Omental fat pad (tissue), 4 donors: ENCODE data around the gene ATP9A. TPM values are rescaled to one million over a fixed set of nuclear protein-coding genes. Genes with fewer than 3 reads are reported as not detected.

Experiments
- ATAC-seq: fragments of 150-250 bp; one replicate; pipeline ENCODE4 v1.9.1; 2016; ENCODE audit warnings: mild to moderate bottlenecking, moderate library complexity; ENCODE audit not compliant: low FRiP score
- DNase-seq: peaks from one replicate; pipeline ENCODE4 v3.0.0-alpha.2; 2019; ENCODE audit warnings: low spot score
- total RNA-seq, 4 donors: library from RNA; depleted of rRNA; stranded (reverse); fragments of >200 nt; gene quantifications; one replicate each; pipeline ENCODE4 v1.1.0, GENCODE V29; 2016
- TF ChIP-seq, protein P1 (sequence below), 3 donors: fragments of 450-650 bp; IDR thresholded peaks; one replicate each; pipeline ENCODE4 v1.5.1; 2016 to 2017; ENCODE audit warnings: antibody characterized with exemption in 3 of 3, mild to moderate bottlenecking in 3 of 3, moderate library complexity in 2 of 3

The ATP9A gene
- total RNA-seq, 4 donors from 2014 or later: 16.7 to 129 (median 55.0) TPM

DNA sequence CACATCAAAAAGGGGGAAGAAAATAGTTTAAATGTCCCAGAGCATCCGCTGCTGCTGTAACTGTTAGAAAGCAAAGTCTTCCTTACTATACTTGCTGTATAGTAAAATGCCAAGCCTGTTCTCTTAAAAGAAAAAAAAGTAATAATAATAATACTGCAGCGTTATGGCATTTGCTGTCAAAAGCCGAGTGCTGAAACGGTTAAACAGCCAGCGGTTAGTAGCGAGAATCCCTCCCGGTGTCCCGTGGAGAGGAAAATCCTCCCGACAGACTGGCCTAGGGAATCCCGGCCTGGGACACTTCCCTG, 206.2 kb downstream of the ATP9A start:
- TF ChIP-seq, protein P1, sequence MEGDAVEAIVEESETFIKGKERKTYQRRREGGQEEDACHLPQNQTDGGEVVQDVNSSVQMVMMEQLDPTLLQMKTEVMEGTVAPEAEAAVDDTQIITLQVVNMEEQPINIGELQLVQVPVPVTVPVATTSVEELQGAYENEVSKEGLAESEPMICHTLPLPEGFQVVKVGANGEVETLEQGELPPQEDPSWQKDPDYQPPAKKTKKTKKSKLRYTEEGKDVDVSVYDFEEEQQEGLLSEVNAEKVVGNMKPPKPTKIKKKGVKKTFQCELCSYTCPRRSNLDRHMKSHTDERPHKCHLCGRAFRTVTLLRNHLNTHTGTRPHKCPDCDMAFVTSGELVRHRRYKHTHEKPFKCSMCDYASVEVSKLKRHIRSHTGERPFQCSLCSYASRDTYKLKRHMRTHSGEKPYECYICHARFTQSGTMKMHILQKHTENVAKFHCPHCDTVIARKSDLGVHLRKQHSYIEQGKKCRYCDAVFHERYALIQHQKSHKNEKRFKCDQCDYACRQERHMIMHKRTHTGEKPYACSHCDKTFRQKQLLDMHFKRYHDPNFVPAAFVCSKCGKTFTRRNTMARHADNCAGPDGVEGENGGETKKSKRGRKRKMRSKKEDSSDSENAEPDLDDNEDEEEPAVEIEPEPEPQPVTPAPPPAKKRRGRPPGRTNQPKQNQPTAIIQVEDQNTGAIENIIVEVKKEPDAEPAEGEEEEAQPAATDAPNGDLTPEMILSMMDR (IDR thresholded peaks at IDR 0.05): no peak
- ATAC-seq (peak; percentile 6), DNase-seq (no peak)

- TF ChIP-seq, protein P1 (IDR thresholded peaks at IDR 0.05): no peak
- no peak for ATAC-seq
- DNase-seq: no peak
Measured at GRCh38 chr20:51560550-51561307, 207.5 kb downstream of the ATP9A start.

DNA sequence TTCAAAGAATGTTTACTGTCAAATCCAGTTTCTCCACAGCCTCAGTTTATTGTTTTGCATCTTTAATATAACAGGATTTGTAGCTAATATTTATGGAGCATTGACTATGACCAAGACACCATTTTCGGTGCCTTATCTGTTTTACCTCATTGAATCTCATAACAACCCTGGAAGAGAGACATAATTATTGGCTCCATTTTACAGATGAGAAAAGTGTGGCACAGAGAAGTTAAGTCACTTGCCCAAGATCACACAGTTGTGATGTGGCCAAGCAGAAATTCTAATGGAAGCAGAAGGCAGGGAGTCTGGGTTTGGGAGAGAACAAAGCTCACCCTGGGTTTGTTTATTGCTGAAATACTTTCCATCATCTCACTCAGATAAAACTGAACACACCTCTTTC, 208.1 kb downstream of the ATP9A start:
- TF ChIP-seq, protein P1 (IDR thresholded peaks at IDR 0.05): no peak
- ATAC-seq: no peak
- DNase-seq: no peak

GRCh38 chr20:51554538-51555165, 213.5 kb downstream of the ATP9A start:
- DNase-seq (no peak), ATAC-seq (peak; percentile 36)
- TF ChIP-seq, protein P1 (IDR thresholded peaks at IDR 0.05): no peak

DNA sequence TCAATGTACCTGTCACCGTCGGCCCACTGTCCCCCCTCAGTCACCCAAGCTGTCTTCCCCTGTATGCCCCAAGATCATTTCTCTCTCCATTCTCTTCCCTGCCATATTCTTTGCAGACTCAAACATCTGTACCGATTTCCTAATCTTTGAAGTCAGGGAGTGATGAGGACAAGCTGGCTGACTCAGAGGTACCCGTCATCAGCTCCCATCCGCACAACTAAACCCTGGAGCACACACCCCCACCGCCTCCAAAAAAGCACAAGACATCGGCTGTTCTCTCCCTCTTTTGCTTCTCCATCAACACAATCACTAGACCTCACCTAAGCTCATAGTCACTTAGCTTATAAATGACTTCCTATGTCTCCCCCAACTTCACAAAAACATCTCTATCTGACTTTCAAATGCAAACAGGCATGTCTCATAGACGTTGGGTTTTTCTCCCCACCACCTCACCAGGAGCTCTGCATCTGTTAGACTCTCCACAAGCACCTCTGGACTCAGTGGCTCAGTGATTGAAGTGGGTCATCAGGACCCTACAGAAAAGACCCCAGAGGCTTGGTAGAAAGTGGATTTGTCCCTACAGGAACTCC, 214.2 kb downstream of the ATP9A start:
- ATAC-seq (no peak), DNase-seq (no peak)
- TF ChIP-seq, protein P1 (IDR thresholded peaks at IDR 0.05): no peak

GRCh38 chr20:51551186-51551585, 217.0 kb downstream of the ATP9A start:
- DNase-seq: no peak
- ATAC-seq: no peak
- TF ChIP-seq, protein P1 (IDR thresholded peaks at IDR 0.05): no peak
